Activated CD4-positive, CD25-positive, alpha-beta regulatory T cell treated with anti-CD3 and anti-CD28 coated beads, Interleukin-2, amount 50 U/mL, for 24 hours (primary cell): ENCODE measurements around the gene KAZN.

Source experiments
- ATAC-seq, 2 donors: fragments of 150-1000 bp; cut with Tn5 transposase; one replicate each; pipeline ENCODE4 v1.10.0; 2021; ENCODE audit warnings: mild to moderate bottlenecking in 1 of 2, moderate library complexity in 1 of 2

The KAZN gene

DNA sequence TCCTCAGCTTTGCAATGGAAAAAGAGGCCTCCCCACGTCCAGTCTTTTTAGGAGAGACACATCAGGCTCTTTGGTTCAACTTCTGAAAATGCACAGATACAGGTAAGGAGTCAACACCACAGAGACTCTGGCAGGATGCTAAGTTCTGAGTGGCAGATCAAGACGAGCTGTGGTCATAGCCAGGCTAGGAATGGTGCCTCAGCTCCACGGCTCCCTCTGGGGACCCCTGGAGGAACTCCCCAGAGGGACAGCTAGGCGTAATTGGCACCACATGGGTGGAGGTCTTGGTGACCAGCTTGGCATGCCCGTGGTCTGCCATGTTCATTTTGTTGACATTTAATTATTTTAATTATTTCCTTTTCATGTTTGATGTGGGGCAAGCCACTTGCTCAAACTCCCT is 206.1 kb downstream of the KAZN start:
- ATAC-seq = no peak

- no peak for ATAC-seq
Observed at GRCh38 chr1:14806772-14807171, 208.3 kb downstream of the KAZN start.

DNA sequence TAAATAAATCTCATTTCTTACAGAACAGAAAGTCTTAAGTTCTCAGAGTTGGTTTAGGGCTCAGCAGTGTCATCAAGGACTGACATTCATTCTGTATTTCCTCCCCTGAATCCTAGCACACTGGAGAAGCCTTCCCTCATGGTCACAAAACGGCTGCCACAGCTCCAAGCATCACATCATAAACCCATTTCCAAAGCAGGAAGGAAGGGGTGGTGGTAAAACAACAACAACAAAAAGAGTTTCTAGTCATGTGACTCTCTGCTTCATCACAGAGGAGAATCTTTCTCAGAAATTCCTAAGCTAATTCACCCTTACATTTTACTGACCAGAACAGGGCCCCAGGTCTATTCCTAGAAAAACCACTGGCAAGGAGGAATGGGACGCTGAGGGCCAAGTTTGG is 210.3 kb downstream of the KAZN start:
- ATAC-seq = no peak

DNA sequence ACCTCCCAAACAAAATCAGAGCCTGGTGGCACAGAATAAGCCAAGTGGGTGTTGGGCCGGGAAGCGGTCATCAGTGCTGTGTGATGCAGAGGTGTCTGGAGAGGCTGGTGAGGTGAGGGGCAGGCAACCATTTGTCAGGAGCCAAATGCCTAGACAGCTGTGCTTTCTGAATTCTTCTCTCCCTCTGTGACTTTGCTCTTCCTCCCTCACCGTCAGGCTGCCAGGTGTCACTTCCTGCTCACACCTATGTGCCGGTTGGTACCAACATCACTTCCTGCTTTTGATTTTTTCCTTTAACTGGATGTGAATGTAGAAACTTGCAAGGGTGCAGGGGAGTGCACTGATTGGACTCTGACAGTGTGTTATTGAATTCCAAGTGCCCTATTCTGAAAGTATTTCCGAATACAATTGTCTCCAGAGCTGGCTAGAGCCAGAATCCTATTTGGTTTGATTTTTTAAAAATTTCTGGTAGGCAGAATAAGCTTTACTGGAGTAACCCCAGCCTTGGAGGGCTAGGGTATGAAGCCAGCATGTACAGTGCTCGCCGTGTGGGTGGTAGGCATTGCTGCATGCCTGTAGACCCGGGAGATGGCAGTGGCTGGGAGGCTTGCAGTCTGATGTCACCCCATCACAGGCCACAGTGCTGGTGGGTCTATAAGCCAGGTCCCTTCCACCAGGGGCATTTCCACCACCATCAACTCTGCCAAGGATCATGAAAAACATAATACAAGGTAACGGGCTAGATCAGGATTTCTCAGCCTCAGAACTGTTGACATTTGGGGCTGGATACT is 210.9 kb downstream of the KAZN start:
- no peak for ATAC-seq

- ATAC-seq = no peak
Observed at GRCh38 chr1:14810595-14811361, 212.3 kb downstream of the KAZN start.

DNA sequence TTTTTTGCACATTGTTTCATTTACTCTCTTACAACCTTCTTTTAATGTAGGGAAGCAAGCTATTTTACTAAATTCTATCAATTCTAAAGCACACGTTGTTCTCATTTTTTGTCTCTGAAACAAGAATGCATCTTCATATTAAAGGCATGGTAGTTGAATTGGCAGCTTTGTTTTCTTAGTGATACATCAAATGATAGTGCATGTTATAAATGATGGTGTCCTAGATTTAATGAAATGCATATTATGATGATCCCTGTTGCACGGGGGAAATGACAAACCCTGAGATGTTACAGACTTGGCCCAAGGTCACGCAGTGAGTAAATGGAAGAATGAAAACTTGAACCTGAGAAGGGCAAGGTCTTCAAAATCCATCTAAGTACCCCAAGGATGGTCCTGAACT is 213.1 kb downstream of the KAZN start:
- no peak for ATAC-seq

GRCh38 chr1:14812189-14812588 is 213.7 kb downstream of the KAZN start:
- ATAC-seq = no peak

- ATAC-seq = no peak
Observed at GRCh38 chr1:14815175-14815877, 216.8 kb downstream of the KAZN start.

DNA sequence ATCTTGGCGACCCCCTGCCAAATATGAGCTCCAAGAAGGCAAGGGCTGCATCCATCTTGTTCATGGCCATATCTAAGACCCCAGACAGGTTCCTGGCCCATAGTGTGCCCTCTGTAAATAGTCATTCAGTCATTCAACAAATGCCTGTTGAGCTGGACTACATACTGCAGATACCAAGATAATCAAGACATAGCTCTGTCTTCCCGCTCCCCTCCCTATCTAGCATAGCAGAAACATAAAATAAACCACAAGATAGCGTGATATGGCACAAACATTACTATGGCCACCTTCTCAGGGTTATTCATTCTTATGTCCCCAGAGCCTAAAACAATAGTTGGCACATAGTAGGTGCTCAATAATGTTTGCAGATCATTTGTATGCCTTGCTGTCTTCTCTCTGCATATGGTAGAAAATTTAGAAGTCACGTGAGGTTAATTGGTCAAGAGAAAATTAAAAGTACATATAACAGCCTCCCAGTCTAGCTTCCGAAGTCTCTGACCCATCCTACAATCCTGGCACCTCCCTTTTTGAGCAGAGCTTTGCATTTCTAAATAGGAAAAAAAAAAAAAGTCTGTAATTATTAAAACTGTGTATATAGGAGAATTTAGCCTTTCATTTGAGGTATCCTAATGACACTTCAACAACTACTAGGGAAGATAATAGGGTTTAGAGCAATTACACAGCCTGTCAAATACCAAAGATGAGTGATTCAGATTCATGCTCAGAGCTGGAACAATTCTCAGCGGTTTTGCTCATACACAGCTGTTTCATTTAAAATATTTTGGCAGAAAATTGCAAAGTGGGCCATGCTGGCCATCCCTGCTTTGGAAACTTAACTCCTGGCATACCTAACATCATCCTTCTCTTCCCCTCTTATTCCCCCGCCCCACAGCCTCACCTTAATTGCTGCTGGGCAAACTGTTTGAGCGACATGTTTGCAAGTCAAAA is 219.0 kb downstream of the KAZN start:
- ATAC-seq = no peak

GRCh38 chr1:14820295-14821085 is 222.0 kb downstream of the KAZN start:
- no peak for ATAC-seq

DNA sequence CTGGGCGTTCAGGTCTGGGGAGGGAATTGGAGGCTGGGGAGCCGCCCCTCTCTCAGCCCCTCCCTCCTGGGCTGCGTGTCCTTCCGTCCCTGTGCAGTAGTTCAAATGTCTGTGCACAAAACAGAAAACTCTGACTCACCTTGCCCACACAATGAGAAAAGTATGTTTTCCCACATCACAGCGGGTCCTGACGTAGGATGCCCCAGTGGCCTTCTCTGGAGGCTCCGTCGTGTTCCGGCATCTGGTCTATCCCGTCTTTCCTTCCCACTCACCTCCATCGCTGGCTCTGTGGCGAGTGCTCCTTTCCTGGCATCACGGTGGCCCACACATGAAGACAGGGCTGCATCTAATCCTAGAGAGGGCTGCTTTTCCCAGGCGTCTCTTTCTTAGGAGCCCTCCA is 224.0 kb downstream of the KAZN start:
- ATAC-seq = no peak

- no peak for ATAC-seq
Observed at GRCh38 chr1:14822996-14823395, 224.5 kb downstream of the KAZN start.

- no peak for ATAC-seq
Observed at GRCh38 chr1:14824314-14824915, 225.9 kb downstream of the KAZN start.

DNA sequence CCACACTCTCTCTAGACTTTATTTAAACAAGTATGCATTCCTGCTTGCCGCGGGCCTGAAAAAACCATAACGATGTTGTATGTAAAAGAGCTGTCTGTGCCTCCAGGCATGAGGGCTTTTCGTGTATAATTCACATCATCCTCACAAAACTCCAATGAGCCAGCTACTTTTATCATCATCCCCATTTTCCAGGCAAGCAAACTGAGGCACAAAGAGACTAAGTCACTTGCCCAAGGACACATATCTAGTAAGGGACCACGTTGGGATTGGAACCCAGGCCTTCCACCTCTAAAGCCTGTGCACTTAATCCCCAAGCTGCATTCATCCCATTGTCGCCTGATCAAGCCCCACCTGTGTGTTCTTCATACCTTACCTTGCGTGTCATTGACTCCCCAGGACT is 226.9 kb downstream of the KAZN start:
- ATAC-seq = no peak

DNA sequence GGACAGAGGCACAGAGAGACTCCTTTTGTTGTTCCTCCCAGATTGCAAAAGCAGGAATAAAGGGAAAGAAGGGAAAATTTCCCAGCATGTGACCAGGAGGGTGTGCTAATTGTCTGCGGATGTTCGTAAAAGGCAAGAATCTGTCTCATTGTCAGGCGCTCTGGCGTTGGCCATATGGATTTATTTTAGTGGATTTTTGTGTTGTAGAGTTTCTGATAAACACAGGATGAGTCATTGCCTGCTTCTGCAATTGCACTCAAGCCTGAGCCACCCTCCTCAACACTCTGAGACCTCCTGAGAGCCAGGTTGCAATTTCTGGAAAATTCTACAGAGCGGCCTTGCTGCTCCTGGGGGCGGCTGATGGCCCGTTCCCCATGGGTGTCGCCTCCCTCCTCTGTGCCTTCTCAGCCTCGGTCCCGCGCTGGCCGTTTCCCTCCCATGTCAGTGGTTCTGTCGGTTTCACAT is 227.7 kb downstream of the KAZN start:
- ATAC-seq = no peak

DNA sequence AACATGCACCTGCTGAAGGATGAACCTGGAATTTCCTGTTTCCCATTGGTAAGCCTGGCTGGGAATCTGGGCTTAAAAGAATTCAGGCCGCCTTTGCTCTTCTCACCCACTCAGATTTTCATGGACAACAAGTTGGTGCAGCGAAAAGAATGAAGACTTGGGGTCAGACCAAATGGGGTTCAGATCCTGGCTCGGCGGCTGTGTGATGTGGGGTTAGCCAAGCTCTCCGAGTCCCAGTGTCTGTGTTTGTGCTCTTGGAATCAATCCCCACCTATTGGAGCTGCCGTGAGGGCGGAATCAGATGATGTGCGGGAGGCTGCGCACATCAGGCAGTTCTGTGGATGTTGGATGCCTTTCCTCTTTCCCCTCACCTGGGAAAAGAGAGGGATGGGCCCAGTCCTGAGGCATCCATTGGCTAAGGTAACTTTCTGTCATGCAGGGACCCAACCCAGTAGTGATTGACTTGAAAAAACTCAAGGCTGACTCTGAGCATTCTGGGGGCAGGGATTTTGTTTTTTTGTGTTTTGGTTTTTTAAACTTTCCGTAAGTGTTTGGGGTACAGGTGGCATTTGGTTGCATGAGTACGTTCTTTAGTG is 228.3 kb downstream of the KAZN start:
- ATAC-seq = no peak

GRCh38 chr1:14827870-14828269 is 229.4 kb downstream of the KAZN start:
- no peak for ATAC-seq

GRCh38 chr1:14828665-14829064 is 230.2 kb downstream of the KAZN start:
- no peak for ATAC-seq

DNA sequence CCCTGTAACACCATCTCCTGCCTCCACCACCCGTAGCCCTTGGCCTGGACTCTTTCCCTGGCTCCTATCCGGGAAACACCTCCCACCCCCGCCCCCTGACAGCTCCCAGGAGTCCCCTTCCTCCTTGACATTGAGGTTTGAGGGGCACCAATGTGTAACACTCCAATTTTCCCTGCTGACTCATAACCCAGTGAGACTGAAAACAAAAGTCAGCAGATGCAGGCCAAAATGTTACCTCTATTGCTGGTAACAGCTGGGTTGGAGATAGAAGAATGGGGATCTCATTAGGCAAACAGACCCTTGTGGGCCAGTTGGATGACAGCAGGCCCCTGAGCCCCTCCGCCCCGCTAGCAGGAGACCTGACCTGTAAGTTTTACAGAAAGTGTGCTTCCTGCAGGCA is 237.2 kb downstream of the KAZN start:
- no peak for ATAC-seq

DNA sequence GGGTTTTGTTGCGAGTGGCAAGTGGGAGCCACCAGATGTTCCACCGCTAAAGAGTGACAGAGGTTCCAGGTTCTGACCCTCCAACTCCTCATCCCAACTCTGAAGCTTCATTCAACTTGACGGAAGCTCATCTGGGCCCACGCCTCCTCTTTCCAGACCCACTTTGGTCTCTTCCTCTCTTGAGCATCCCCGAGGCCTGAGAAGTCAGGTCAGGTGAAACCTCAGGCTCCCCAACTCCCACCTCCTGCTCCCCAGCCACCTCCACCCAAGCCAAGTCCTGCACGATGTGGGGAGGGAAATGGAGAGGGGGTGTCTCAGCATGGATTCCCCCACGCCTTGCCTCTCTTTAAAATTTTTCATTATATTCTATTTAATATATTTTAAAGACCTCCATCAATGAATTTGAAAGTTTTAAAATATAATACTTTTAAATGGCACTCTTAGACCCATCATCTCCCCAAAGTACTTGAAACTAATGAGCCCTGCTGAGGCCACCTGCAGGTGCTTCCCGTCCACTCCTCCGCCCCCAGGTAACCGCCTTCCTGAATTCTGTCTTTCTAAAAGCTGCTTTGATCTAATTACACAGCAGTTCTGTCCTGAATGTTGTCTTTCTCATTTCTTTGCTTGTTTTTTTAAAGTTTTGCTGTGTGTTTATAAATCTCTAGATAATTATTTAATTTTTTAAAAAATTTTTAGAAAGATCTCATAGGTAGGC is 238.1 kb downstream of the KAZN start:
- no peak for ATAC-seq
